ENCODE data around the gene SAMD4B.
"Not testable (repeated sequence)": the region's sequence is repeated elsewhere in the genome, so short reads cannot be mapped to it uniquely, and the experiment has no call there.

The SAMD4B gene

GRCh38 chr19:39341719-39342604, at the start of gene SAMD4B:
SAMD4B (plus strand) TSS chr19:39342421; CDS start chr19:39356894, 14,473 bp downstream.
- peak; percentile 99 for DNase-seq

GRCh38 chr19:39293394-39293793, 48.8 kb upstream of the SAMD4B start:
- DNase-seq, result no peak

GRCh38 chr19:39296055-39296645, 46.1 kb upstream of the SAMD4B start, which contains the start of gene IFNL1:
IFNL1 (plus strand) TSS chr19:39296407; CDS start chr19:39296422, 15 bp downstream.
- DNase-seq, result no peak

- no peak for DNase-seq
These were observed 45.3 kb upstream of the SAMD4B start for GRCh38 chr19:39296906-39297305.

- peak; percentile 68 for DNase-seq
These were observed 44.1 kb upstream of the SAMD4B start for GRCh38 chr19:39297931-39298634.

GRCh38 chr19:39299404-39299803, 42.8 kb upstream of the SAMD4B start:
- DNase-seq, result no peak

GRCh38 chr19:39299832-39300231, 42.4 kb upstream of the SAMD4B start:
- no peak for DNase-seq

- DNase-seq, result no peak
These were observed 41.2 kb upstream of the SAMD4B start for GRCh38 chr19:39301021-39301420.

GRCh38 chr19:39301562-39301961, 40.7 kb upstream of the SAMD4B start:
- no peak for DNase-seq

- DNase-seq, result no peak
These were observed 38.6 kb upstream of the SAMD4B start for GRCh38 chr19:39303373-39304184.

GRCh38 chr19:39304185-39304513, 38.1 kb upstream of the SAMD4B start:
- DNase-seq, result no peak

- DNase-seq, result no peak
These were observed 37.3 kb upstream of the SAMD4B start for GRCh38 chr19:39304701-39305571.

- DNase-seq, result no peak
These were observed 36.1 kb upstream of the SAMD4B start for GRCh38 chr19:39306075-39306474.

GRCh38 chr19:39307046-39307821, 35.0 kb upstream of the SAMD4B start:
- no peak for DNase-seq

GRCh38 chr19:39307822-39308530, 34.2 kb upstream of the SAMD4B start:
- DNase-seq, result no peak

GRCh38 chr19:39308531-39309304, 33.5 kb upstream of the SAMD4B start:
- no peak for DNase-seq

- DNase-seq, result not testable (repeated sequence)
These were observed 32.9 kb upstream of the SAMD4B start for GRCh38 chr19:39309305-39309670.

- no peak for DNase-seq
These were observed 31.5 kb upstream of the SAMD4B start for GRCh38 chr19:39310558-39311311.

Data from activated effector memory CD4-positive, alpha-beta T cell treated with Interleukin-2 at 50 U/mL for 16 hours (primary cell).